Dendritic cell treated with granulocyte-macrophage colony-stimulating factor and Interleukin-4, amounts not matched to agents 40 ng/mL and 50 ng/mL, for 4 days (primary cell): ENCODE measurements around the gene C11orf58.

Experiments
- H3K27ac Mint-ChIP-seq: one replicate; pipeline ENCODE4 v1.8.0; 2022; ENCODE audit warnings: mild to moderate bottlenecking, mixed read lengths
- H3K27me3 Mint-ChIP-seq: one replicate; pipeline ENCODE4 v1.8.0; 2022; ENCODE audit warnings: mild to moderate bottlenecking, mixed read lengths
- H3K36me3 Mint-ChIP-seq: one replicate; pipeline ENCODE4 v1.8.0; 2022; ENCODE audit warnings: low read depth, mixed read lengths
- H3K4me1 Mint-ChIP-seq: one replicate; pipeline ENCODE4 v1.8.0; 2022; ENCODE audit warnings: low read depth, mixed read lengths
- H3K4me3 Mint-ChIP-seq: one replicate; pipeline ENCODE4 v1.8.0; 2022; ENCODE audit warnings: mild to moderate bottlenecking, moderate library complexity, mixed read lengths
- H3K9me3 Mint-ChIP-seq: one replicate; pipeline ENCODE4 v1.8.0; 2022; ENCODE audit warnings: mixed read lengths
- intact Hi-C: fragments of 100-400 bp; cut with micrococcal nuclease; formaldehyde crosslinking; loops from one replicate; pipeline ENCODE4 v1.15.0; 2022

C11orf58 gene

DNA sequence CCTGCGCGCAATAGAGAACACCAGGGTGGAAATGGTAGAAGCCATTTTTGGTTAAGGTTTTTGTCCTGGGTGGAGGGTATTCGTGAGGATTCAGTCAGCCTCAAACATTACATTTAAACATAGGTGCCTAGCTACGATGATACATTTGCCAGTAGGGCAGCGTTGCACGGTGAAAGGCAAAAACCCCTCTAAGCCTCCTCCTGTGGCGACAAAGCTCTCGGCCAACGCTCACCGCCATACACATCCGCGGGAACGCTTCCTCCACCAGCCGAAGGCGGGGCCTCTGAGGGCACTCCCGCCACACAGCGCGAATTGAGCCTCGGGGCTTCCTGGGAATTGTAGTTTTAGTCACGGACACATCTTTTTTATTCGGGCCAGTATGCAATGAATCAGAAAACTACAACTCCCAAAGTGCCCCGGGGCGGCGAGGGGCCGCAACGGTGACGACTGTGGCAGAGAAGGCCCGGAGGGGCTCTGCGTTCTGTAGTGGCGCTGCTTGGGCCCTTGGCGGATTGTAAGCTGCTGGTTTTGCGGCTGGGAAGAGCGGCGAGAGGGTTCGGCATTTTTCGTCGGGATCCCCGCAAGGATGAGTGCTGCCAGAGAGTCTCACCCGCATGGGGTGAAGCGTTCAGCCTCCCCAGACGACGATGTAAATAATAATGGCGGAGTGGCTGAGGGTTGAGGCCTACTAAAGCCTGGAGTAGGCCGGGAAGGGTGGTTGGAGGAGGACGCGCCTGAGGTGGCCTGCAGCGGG lies at the start of gene C11orf58:
Gene C11orf58 (plus strand): TSS at position 455 of the 754 bp plus-strand sequence. CDS start 132 bp downstream, at position 587.
- intact Hi-C loops = loop anchor here (2.0 to 10.0 kb wide), 2 partner anchors 338 to 1084 kb away; partner anchors contain the start of gene RPS13
- H3K27ac Mint-ChIP-seq = no peak within 1 kb of the TSS
- peak within 1 kb of the TSS; percentile 30 for H3K4me3 Mint-ChIP-seq

DNA sequence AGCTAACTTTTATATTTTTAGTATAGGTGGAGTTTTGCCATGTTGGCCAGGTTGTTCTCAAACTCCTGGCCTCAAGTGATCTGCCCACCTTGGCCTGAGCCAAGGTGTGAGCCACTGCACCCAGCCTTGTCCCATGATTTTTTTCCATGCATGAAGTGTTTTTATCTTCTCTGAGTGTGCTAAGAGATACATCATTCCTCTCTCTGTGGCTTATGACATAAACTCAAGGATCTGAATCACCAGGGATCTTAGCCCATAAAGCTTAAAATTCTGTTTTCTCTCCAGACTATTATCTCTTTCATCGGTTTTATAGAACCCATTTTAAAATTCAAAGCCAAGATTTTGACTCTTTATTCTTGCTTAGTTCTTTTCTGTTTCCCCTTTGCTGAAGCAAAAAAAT lies 48.4 kb upstream of the C11orf58 start:
- no peaks in the 10 kb centered on the region for H3K4me1 Mint-ChIP-seq
- H3K36me3 Mint-ChIP-seq = no peaks in the 10 kb centered on the region
- no peaks in the 10 kb centered on the region for H3K27me3 Mint-ChIP-seq
- no peaks in the 10 kb centered on the region for H3K9me3 Mint-ChIP-seq
- H3K27ac Mint-ChIP-seq = no peak overlapping the region
- intact Hi-C loops = no loop called here
- H3K4me3 Mint-ChIP-seq = no peak overlapping the region

More for the DNA sequence above, at the start of gene C11orf58:
- Mint-ChIP-seq H3K27me3 (no peaks in the 10 kb centered on the region), H3K9me3 (no peaks in the 10 kb centered on the region), H3K36me3 (peaks cover 8% of the 10 kb centered on the region), H3K4me1 (peaks cover 15% of the 10 kb centered on the region)

DNA sequence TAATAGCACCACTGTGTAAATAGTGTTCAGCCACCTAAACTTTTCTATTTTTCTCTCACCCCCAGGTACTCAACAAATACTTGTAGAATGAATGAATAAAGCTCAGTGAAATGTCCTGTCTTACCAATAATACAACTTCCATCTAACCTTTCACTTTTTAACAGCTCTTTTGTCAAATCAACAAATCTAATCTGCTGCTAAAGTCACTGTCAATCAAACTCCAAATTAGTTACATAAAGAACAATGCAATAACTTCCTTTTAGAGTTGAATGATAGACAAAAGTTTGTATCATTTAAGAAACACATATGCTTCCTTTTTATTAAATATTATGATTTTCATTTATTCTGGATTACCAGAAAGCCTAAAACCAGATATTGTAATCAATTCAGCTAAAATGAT lies 34.7 kb upstream of the C11orf58 start:
- Mint-ChIP-seq H3K27ac (no peak overlapping the region), H3K36me3 (no peaks in the 10 kb centered on the region), H3K4me3 (no peak overlapping the region), H3K4me1 (no peaks in the 10 kb centered on the region), H3K27me3 (no peaks in the 10 kb centered on the region), H3K9me3 (no peaks in the 10 kb centered on the region)
- intact Hi-C loops = no loop called here

DNA sequence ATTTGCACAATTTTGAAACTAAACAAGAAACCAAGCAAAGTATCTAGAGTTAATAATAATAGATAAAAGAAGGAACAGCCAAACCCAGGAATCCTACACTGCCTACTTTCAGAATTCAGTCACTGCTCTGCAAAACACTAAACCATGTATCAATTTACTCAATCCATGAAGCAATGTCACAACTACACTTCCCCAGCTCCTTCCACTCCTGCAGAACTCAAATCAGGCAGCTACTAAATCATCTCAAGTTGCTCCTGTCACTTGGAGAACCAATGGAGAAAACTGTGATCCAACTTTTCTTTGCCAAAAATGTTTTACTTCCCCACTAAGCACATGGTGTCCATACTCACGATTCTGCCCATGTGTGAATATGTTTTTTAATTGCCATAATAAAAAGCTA lies 24.9 kb upstream of the C11orf58 start:
- no peak overlapping the region for H3K27ac Mint-ChIP-seq
- H3K9me3 Mint-ChIP-seq = no peaks in the 10 kb centered on the region
- no peaks in the 10 kb centered on the region for H3K36me3 Mint-ChIP-seq
- no peaks in the 10 kb centered on the region for H3K4me1 Mint-ChIP-seq
- H3K4me3 Mint-ChIP-seq = no peak overlapping the region
- H3K27me3 Mint-ChIP-seq = no peaks in the 10 kb centered on the region
- intact Hi-C loops = no loop called here

DNA sequence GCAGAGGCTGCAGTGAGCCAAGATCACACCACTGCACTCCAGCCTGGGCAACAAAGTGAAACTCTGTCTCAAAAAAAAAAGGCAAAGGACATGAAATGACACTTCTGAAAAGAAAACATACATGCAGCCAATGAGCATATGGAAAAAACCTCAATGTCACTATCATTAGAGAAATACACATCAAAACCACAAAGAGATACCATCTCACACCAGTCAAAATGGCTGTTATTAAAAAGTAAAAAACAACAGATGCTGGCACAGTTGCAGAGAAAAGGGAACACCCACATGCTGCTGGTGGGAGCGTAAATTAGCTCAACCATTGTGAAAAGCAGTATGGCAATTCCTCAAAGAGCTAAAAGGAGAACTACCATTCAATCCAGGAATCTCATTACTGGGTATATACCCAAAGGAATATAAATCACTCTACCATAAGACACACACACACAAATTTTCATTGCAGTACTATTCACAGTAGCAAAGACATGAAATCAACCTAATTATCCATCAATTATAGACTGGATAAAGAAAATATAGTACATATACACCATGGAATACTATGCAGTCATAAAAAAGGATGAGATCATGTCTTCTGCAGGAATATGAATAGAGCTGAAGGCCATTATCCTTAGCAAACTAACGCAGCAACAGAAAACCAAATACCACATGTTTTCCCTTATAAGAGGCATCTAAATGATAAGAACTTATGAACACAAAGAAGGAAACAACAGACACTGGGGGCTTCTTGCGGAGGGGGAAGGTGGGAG lies 15.7 kb upstream of the C11orf58 start:
- H3K27me3 Mint-ChIP-seq = no peaks in the 10 kb centered on the region
- no peaks in the 10 kb centered on the region for H3K36me3 Mint-ChIP-seq
- H3K4me1 Mint-ChIP-seq = no peaks in the 10 kb centered on the region
- H3K4me3 Mint-ChIP-seq = no peak overlapping the region
- intact Hi-C loops = no loop called here
- H3K27ac Mint-ChIP-seq = no peak overlapping the region
- no peaks in the 10 kb centered on the region for H3K9me3 Mint-ChIP-seq

DNA sequence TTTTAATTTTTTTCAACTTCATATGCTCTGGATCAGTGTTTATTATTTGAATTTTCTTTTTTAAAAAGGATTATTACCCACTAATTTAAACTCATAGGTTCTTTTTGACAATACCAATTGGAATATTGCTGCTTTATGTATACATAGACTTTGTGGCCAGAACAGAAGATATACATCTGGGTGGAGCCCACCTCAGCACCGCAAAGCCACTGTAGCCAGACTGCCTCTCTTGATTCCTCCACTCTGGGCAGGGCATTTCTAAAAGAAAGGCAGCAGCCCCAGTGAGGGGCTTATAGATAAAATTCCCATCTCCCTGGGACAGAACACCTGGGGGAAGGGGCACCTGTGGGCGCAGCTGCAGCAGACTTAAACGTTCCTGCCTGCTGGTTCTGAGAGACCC lies 10.6 kb upstream of the C11orf58 start:
- H3K36me3 Mint-ChIP-seq = no peaks in the 10 kb centered on the region
- H3K9me3 Mint-ChIP-seq = peaks cover 9% of the 10 kb centered on the region
- no peak overlapping the region for H3K4me3 Mint-ChIP-seq
- H3K4me1 Mint-ChIP-seq = no peaks in the 10 kb centered on the region
- H3K27ac Mint-ChIP-seq = no peak overlapping the region
- H3K27me3 Mint-ChIP-seq = peaks cover 27% of the 10 kb centered on the region
- intact Hi-C loops = no loop called here

DNA sequence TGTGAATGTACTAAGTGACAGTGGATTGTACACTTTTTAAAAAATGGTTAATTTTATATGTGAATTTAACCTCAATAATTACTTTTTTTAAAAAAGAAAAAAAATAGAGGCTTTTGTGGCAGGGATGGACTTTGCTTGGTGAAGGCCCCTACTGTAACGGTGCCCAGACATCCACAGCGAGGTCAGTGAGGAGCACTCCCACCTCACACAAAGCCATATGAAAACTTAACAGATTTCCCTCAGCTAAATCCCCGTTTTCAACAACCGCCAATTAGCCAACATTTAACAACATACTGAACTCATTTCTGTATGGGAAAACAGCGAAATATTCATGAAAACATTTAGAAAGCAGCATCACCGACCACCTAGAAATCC lies 642 bp upstream of the C11orf58 start:
- intact Hi-C loops = loop anchor here (2.0 to 10.0 kb wide), 2 partner anchors 339 to 1083 kb away; partner anchors contain the start of gene RPS13
- H3K27me3 Mint-ChIP-seq = peaks cover 2% of the 10 kb centered on the region
- peaks cover 4% of the 10 kb centered on the region for H3K36me3 Mint-ChIP-seq
- H3K4me1 Mint-ChIP-seq = peaks cover 15% of the 10 kb centered on the region
- no peaks in the 10 kb centered on the region for H3K9me3 Mint-ChIP-seq
- no peak overlapping the region for H3K27ac Mint-ChIP-seq
- no peak overlapping the region for H3K4me3 Mint-ChIP-seq

DNA sequence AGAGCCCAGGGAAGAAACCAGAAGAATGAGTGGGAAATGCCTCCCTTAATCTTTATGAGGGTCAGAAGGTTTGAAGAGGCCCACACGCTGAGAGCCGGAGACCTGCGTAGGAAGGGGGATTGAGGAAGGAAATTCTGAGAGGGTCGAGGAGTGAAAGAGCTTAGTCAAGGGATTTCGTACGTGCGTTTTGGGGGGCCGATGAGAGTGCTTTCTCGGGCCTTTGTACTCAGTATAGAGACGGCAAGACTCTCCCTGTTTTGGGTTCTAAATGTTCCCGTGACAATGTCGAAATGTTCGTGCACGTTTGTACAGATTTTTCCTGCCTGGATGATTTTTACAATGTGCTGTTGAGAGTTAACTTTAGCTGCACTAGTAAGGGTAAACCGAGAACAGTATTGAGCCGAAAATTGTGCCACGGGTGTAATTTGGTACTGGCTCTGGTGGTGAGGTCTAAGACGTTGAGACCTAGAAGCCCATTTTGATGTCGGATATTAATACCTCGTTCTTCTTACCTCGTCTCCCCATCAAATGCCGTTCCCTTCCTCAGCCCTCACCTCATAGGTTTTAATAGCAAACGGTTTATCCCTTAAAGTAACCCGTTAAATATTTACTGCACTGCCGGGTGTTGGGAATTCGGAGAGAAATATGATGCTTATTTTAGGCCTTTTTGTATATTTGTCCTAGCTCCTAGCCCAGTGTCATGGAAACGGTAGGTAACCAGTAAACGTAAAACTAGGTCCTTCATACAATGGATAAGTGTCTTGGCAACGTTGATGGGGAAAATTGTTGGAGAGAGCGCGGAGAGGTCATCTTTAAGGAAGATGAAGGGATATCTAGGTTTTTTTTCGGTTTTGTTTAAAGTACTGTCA lies 734 bp downstream of the C11orf58 start:
- Mint-ChIP-seq H3K4me3 (no peak overlapping the region), H3K27ac (no peak overlapping the region), H3K36me3 (peaks cover 12% of the 10 kb centered on the region), H3K4me1 (peaks cover 15% of the 10 kb centered on the region), H3K27me3 (no peaks in the 10 kb centered on the region), H3K9me3 (no peaks in the 10 kb centered on the region)
- intact Hi-C loops = loop anchor here (2.0 to 10.0 kb wide), 2 partner anchors 338 to 1084 kb away; partner anchors contain the start of gene RPS13

DNA sequence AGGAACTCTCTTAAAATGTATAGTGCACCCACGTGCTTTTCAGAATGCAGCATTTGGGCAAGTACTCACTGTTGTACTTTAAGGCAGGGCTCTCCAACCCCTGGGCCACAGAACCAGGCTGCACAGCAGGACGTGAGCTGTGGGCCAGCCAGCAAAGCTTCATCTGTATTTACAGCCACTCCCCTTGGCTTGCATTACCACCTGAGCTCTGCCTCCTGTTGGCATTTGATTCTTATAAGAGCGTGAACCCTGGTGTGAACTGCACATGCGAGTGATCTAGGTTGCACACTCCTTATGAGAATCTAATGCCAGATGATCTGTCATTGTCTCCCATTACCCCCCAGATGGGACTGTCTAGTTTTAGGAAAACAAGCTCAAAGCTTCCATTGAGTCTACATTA lies 3.0 kb downstream of the C11orf58 start:
- Mint-ChIP-seq H3K27ac (peak overlapping the region; percentile 66), H3K4me3 (no peak overlapping the region), H3K36me3 (peaks cover 35% of the 10 kb centered on the region), H3K4me1 (peaks cover 15% of the 10 kb centered on the region), H3K27me3 (no peaks in the 10 kb centered on the region), H3K9me3 (no peaks in the 10 kb centered on the region)
- intact Hi-C loops = no loop called here

DNA sequence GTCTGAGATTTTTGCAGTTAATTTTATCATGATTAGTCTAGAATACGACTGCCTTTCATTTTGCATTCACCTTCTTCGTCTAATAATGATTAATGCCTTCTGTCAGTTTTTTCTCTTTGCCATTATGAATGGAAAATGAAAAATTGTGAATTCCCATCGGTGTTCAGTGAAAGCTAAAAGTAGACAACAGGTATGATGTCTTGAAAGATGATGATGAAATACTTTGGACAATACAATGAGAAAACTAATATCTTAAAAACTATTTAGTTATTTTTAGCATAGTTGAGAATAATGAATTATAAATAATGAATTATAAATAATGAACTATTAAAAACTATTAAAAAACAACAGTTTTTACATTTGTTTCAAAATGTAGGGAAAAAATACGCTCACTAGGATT lies 5.0 kb downstream of the C11orf58 start:
- Mint-ChIP-seq H3K27ac (no peak overlapping the region), H3K27me3 (no peaks in the 10 kb centered on the region), H3K4me1 (peaks cover 9% of the 10 kb centered on the region), H3K9me3 (no peaks in the 10 kb centered on the region), H3K36me3 (peaks cover 51% of the 10 kb centered on the region), H3K4me3 (no peak overlapping the region)
- intact Hi-C loops = no loop called here

DNA sequence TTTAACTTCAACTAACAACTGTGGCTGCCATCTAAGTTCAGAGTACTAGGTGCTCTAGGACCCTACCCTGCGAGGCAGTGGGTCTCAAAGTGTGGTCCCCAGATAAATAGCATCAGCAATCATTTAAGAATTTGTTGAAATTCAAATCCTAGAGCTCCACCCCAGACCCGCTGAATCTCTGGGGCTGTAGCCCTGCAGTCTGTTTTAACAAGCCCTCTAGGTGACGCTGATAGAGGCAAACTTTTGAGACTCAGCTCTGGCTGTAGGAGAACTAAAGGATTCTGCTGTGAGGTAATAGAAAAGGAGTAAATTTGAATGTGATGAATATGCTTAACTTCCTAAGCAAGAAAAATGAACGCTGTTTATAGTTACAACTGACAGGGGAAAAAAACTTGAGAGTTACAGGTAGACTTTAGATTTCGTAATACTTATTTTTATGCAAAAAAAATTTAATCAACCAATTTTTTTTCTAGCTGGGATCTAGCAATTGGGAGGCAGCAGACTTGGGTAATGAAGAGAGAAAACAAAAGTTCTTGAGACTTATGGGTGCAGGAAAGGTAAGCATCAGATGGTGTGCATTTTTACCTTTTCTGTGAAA lies 5.8 kb downstream of the C11orf58 start:
- H3K27me3 Mint-ChIP-seq = no peaks in the 10 kb centered on the region
- no peak overlapping the region for H3K27ac Mint-ChIP-seq
- H3K36me3 Mint-ChIP-seq = peaks cover 53% of the 10 kb centered on the region
- H3K4me3 Mint-ChIP-seq = no peak overlapping the region
- intact Hi-C loops = no loop called here
- no peaks in the 10 kb centered on the region for H3K9me3 Mint-ChIP-seq
- peaks cover 9% of the 10 kb centered on the region for H3K4me1 Mint-ChIP-seq

DNA sequence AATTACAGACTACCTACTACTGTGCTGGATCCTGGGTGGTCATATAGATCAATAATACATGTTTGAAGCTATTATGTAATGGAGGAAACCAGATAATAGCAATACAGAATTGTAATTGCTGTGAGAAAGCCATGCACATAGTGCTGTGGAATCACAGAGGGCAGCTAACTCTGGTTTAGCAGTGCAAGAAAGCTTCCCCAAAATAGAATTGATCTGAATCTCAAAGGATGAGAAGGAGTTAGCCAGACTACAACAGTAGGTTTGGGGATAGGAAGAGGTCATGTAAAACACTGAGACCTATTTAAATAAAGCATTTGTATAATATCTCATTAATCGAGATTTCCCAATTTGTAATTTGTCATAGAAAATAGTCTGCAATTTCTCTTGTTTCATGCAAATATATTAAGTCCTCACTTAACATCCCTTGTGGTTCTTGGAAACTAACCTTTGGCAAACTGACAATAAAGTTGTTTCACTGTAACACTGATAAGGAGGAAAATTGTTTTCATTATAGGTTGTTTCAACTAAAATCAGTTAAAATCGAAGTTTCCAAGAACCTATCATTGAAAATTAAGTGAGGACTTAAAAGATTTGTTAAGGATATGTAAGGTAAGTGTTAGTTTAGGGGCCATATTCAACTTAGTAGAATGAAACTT lies 7.6 kb downstream of the C11orf58 start:
- H3K27me3 Mint-ChIP-seq = no peaks in the 10 kb centered on the region
- H3K4me1 Mint-ChIP-seq = peaks cover 7% of the 10 kb centered on the region
- H3K9me3 Mint-ChIP-seq = no peaks in the 10 kb centered on the region
- no peak overlapping the region for H3K4me3 Mint-ChIP-seq
- H3K36me3 Mint-ChIP-seq = peaks cover 72% of the 10 kb centered on the region
- intact Hi-C loops = no loop called here
- no peak overlapping the region for H3K27ac Mint-ChIP-seq

DNA sequence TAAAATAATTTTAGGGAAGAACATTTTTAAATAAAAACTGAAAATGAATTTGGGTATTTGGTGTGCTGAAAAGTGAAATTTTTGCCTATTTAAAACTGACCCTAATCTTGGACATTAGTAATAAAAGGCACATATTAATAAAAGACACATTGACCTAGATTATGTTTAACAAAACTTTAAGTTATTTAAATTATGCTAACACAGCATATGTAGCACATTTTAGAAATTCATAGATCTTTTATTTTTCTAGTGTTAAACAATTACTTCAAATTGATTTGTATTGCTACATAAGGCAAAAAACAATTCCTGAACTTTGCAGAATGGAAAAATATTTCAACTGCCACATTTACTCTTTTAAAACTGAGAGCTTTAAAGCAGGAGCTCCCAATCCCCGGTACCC lies 10.6 kb downstream of the C11orf58 start:
- H3K27ac Mint-ChIP-seq = no peak overlapping the region
- no peaks in the 10 kb centered on the region for H3K27me3 Mint-ChIP-seq
- H3K4me1 Mint-ChIP-seq = no peaks in the 10 kb centered on the region
- peaks cover 87% of the 10 kb centered on the region for H3K36me3 Mint-ChIP-seq
- intact Hi-C loops = no loop called here
- no peaks in the 10 kb centered on the region for H3K9me3 Mint-ChIP-seq
- no peak overlapping the region for H3K4me3 Mint-ChIP-seq
